ENCODE data around the gene AMOTL2. TPM values are rescaled to one million over a fixed set of nuclear protein-coding genes. Genes with fewer than 3 reads are reported as not detected.
A peak's percentile ranks its signal among the peaks of the same experiment; 100 is the strongest.

The AMOTL2 gene
- total RNA-seq, 2 donors from 2014 or later, result 65.1 to 71.5 TPM

DNA sequence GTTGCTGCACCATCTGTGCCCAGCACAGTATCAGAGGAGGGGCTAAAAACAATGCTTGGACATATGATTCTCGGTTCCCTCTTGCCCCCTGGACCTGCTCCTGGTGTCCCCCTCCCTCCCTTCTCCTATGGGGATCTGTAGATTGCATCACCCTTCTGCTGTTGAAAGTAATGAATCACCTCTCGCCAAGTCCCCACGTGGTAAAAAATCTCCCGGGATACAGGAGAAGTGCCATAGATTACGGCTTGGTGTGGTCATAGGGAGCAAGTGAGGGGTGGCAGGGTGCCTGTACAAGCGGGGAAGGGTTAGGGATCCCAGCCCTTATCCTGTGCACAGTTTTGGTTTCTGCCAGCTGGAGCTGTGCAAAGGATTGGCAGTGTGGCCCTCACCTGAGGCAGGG is 37.7 kb downstream of the AMOTL2 start:
- Histone ChIP-seq H3K27me3 (no peaks in the 10 kb centered on the region), H3K4me3 (no peak overlapping the region), H3K4me1 (peaks cover 35% of the 10 kb centered on the region), H3K36me3 (replicated peaks in 1 of 2; ENCODE audit: insufficient read depth in 1 of 2, low read depth in 2 of 2) (no peaks in the 10 kb centered on the region), H3K9me3 (no peaks in the 10 kb centered on the region), H3K27ac (peak overlapping the region in 1 of 4 donors; percentile 4)
- TF ChIP-seq, protein P1, sequence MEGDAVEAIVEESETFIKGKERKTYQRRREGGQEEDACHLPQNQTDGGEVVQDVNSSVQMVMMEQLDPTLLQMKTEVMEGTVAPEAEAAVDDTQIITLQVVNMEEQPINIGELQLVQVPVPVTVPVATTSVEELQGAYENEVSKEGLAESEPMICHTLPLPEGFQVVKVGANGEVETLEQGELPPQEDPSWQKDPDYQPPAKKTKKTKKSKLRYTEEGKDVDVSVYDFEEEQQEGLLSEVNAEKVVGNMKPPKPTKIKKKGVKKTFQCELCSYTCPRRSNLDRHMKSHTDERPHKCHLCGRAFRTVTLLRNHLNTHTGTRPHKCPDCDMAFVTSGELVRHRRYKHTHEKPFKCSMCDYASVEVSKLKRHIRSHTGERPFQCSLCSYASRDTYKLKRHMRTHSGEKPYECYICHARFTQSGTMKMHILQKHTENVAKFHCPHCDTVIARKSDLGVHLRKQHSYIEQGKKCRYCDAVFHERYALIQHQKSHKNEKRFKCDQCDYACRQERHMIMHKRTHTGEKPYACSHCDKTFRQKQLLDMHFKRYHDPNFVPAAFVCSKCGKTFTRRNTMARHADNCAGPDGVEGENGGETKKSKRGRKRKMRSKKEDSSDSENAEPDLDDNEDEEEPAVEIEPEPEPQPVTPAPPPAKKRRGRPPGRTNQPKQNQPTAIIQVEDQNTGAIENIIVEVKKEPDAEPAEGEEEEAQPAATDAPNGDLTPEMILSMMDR (IDR thresholded peaks at IDR 0.05), result no peak
- TF ChIP-seq POLR2A (IDR thresholded peaks at IDR 0.05), result no peak
- WGBS, 2 donors, result 52 to 63% methylated on average over 6 of the region's 6 CpGs
- ATAC-seq (peak; percentile 33), DNase-seq (no peak)
- intact Hi-C loops (cut with DNase I), result no loop called here

DNA sequence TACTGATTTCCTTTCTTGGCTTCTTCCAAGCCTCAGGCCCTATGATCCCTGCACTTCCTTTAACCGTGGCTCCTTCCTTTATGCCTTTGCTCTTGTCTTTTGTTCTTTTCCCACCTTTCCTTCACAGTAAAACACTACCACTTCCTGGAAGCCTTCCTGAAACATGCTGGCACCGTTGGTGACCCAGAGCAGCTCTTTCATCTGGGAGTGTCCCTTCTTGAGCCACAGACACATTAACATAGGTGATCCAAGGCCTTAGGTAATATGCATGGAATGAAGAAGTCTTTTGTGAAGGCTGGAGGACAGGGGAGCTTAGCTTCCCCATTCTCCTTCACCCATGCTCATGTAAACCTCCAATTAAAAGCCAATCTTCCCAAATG is 39.4 kb downstream of the AMOTL2 start:
- Histone ChIP-seq H3K27me3 (no peaks in the 10 kb centered on the region), H3K9me3 (no peaks in the 10 kb centered on the region), H3K4me1 (peaks cover 42% of the 10 kb centered on the region), H3K4me3 (no peak overlapping the region), H3K27ac (peak overlapping the region; percentile 28 to 72 (median 48)), H3K36me3 (replicated peaks in 1 of 2; ENCODE audit: insufficient read depth in 1 of 2, low read depth in 2 of 2) (no peaks in the 10 kb centered on the region)
- 51 to 57% methylated on average over 2 of the region's 2 CpGs for WGBS, 2 donors
- peak; percentile 33 for ATAC-seq
- TF ChIP-seq, protein P1 (IDR thresholded peaks at IDR 0.05), result no peak
- TF ChIP-seq POLR2A (IDR thresholded peaks at IDR 0.05), result no peak
- DNase-seq, result peak in 1 of 4 donors; percentile 5
- intact Hi-C loops (cut with DNase I), result no loop called here

DNA sequence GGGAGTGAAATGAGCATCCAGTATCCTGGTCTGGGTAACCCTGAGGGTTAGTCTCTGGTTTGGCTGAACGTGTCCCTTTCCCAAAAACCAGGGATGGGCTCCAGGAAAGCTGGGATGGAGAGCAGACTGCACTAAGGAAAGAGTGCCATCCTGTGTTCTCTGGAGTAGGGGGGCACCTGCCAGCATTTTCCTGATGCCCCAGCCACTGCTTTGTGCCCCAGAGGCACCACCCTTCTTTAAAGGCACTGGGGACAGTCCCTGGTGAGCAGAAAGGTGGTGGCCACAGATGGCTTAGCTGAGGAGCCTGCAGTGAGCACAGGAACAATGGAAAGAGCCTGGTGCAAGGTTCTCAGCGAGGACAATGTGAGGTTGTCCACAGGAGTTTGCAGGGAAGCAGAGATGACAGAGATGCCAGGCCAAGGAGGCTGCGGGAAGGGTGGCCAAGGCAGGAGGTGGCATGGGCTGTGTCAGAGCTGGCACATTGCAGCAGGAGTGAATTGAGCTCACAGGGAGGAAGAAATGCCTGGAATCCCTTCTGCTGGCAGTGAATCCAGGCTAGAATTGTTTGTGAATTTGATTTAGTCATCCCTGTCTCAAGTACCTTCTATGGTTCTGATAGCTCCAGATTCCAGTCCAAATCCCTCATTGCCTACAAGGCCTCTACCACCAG is 39.9 kb downstream of the AMOTL2 start:
- TF ChIP-seq, protein P1 (IDR thresholded peaks at IDR 0.05), result no peak
- no peak for TF ChIP-seq POLR2A (IDR thresholded peaks at IDR 0.05)
- Histone ChIP-seq H3K27me3 (no peaks in the 10 kb centered on the region), H3K4me3 (no peak overlapping the region), H3K27ac (peak overlapping the region; percentile 28 to 72 (median 48)), H3K4me1 (peaks cover 42% of the 10 kb centered on the region), H3K9me3 (no peaks in the 10 kb centered on the region), H3K36me3 (replicated peaks in 1 of 2; ENCODE audit: insufficient read depth in 1 of 2, low read depth in 2 of 2) (no peaks in the 10 kb centered on the region)
- 80 to 87% methylated on average over 2 to 3 of the region's 3 CpGs for WGBS, 2 donors
- intact Hi-C loops (cut with DNase I), result no loop called here
- DNase-seq (peak in 1 of 4 donors; percentile 6), ATAC-seq (peak; percentile 33)

DNA sequence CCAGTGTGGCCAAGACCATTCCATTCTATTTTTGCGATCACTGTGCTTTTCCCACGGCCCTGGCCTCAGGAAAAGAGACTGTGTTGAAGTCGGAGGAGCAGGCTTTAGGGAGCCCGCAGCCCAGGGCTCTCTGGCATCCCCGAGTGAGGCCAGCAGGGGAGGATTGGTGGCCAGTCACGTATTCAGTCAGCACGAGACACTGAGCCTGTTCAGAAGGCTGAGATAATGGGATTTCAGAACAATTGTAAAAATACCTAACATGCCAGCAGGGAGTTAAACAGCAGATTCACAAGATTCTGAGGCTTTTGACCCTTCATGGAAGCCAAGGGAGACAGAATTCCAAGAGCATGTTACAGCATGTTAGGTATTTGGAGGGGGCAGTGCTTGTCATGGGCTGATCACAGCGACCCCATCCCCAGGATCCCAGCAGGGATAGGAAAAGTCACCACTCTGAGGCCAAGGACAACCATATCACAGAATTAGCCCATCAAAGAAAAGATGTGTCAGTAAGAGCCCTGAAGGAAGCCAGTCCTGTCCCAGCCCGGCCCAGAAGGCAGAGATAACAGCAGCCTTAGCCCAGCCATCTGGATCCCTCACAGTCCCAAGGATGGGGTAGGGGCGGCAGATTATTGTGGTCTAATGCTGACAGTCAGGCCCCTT is 40.6 kb downstream of the AMOTL2 start:
- no peaks in the 10 kb centered on the region for H3K27me3 ChIP-seq
- DNase-seq (peak in 1 of 4 donors; percentile 8), ATAC-seq (no peak)
- no peak overlapping the region for H3K4me3 ChIP-seq
- intact Hi-C loops (cut with DNase I), result no loop called here
- H3K9me3 ChIP-seq, result no peaks in the 10 kb centered on the region
- 76 to 81% methylated on average over 10 of the region's 10 CpGs for WGBS, 2 donors
- no peaks in the 10 kb centered on the region for H3K36me3 ChIP-seq (replicated peaks in 1 of 2; ENCODE audit: insufficient read depth in 1 of 2, low read depth in 2 of 2)
- peaks cover 42% of the 10 kb centered on the region for H3K4me1 ChIP-seq
- peak overlapping the region in 3 of 4 donors; percentile 28 to 72 (median 64) for H3K27ac ChIP-seq
- TF ChIP-seq, protein P1 (IDR thresholded peaks at IDR 0.05), result no peak
- TF ChIP-seq POLR2A (IDR thresholded peaks at IDR 0.05), result no peak
